Bronchial epithelial cell (primary cell): Measurements from ENCODE around the gene SCN2B. TPM values are rescaled to one million over a fixed set of nuclear protein-coding genes. Genes with fewer than 3 reads are reported as not detected.

Experiments
- DNase-seq: peaks from one replicate; pipeline ENCODE4 v3.0.0-alpha.2; 2010; ENCODE audit warnings: low read depth
- FAIRE-seq: peaks from 2 replicates; lab custom pipeline; 2011; peaks lifted over from hg19 to GRCh38; lab: Jason Lieb, UNC
- H3K27me3 ChIP-seq: 2 replicates; pipeline ENCODE4 v1.5.1; 2011; ENCODE audit warnings: low read length; ENCODE audit not compliant: control insufficient read depth, insufficient read depth
- H3K36me3 ChIP-seq: 2 replicates; pipeline ENCODE4 v1.5.1; 2011; ENCODE audit warnings: low read length; ENCODE audit not compliant: control insufficient read depth, insufficient read depth
- H3K4me3 ChIP-seq: 2 replicates; pipeline ENCODE4 v1.5.1; 2011; ENCODE audit warnings: mild to moderate bottlenecking, low read depth, low read length, control low read depth
- total RNA-seq: library from RNA; depleted of rRNA; stranded (reverse); fragments of >200 nt; gene quantifications from 2 replicates; pipeline ENCODE4 v1.2.1, GENCODE V29; 2014
- TF ChIP-seq, protein P1 (sequence below): IDR thresholded peaks from 2 replicates; pipeline ENCODE4 v1.5.1; 2011; ENCODE audit warnings: mild to moderate bottlenecking, moderate library complexity, low read length, control low read depth, inconsistent platforms; ENCODE audit not compliant: insufficient read depth, severe bottlenecking

Gene SCN2B
- total RNA-seq, 1 donor from 2014 or later = under 0.01 TPM

DNA sequence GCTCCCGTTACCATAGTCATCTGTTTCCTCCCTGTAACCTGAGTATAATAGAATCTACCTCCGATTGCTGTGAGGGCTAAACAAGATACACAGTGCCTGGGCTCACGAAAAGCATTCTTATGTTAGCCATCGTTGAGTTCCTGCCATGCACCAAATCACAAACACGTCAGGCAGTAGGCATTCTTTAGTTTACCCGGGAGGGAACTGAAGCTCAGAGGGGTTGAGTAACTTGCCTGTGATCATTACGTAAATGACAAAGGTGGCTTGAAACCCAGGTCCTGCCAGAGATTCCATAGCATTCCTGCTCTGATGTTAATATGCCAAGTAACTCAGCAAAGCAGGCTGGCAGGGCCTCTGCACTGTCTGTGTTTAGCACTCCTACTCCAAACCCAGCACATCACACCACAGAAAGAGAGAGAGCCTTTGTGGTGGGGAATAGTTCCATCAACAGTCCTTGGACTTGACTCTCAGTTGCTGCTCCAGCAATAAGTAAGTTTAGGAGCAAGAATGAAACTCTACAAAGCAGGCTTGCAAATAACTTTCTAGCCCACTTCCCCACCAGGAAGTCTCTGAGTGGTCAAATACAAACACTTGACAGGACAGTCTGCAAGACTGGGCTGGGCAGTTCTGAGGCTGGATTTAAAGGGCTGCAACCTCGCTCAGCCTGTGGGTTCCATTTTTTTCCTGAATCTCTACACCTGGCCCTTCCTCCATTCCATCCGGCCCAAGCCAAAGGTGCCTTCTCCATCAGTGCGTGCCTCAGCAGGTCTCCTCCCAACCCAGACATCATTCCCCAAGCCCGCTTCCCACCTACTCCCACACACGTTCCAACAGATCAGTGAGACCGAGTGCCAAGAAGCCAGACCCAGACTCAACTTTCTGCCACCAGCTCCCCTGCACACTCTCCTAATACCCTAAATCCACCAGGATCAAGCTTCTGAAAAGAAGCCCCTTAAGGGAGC is 1.1 kb downstream of the SCN2B start:
- DNase-seq (peak; percentile 97), FAIRE-seq (peak; percentile 97)
- TF ChIP-seq, protein P1, sequence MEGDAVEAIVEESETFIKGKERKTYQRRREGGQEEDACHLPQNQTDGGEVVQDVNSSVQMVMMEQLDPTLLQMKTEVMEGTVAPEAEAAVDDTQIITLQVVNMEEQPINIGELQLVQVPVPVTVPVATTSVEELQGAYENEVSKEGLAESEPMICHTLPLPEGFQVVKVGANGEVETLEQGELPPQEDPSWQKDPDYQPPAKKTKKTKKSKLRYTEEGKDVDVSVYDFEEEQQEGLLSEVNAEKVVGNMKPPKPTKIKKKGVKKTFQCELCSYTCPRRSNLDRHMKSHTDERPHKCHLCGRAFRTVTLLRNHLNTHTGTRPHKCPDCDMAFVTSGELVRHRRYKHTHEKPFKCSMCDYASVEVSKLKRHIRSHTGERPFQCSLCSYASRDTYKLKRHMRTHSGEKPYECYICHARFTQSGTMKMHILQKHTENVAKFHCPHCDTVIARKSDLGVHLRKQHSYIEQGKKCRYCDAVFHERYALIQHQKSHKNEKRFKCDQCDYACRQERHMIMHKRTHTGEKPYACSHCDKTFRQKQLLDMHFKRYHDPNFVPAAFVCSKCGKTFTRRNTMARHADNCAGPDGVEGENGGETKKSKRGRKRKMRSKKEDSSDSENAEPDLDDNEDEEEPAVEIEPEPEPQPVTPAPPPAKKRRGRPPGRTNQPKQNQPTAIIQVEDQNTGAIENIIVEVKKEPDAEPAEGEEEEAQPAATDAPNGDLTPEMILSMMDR = no peak
- Histone ChIP-seq H3K36me3 (no peaks in the 10 kb centered on the region), H3K4me3 (no peak overlapping the region), H3K27me3 (no peaks in the 10 kb centered on the region)

DNA sequence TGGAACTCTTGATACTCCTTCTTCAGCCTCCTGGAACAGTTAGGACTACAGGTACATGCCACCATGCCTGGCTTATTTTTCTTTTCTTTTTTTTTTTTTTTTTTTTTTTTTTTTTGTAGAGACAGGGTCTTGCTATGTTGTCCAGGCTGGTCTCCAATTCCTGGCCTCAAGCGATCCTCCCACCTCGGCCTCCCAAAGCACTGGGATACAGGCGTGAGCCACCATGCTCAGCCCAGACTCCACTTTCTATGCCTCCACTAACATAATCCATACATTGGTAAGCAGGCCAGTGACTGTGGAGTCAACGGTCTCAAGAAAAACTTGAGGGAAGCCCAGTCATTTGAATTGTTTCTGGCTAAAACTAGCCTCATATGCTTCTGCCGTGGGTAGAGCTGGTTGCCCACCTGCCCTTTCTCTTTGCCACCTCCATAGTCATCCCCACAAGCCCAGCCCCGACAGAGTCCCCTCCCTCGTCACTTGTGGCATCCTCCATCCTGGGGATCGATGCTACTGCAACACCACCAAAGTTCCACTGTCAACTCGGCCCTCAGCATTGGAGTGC is 2.4 kb downstream of the SCN2B start:
- H3K4me3 ChIP-seq = no peak overlapping the region
- DNase-seq (no peak), FAIRE-seq (no peak)
- no peaks in the 10 kb centered on the region for H3K27me3 ChIP-seq
- H3K36me3 ChIP-seq = no peaks in the 10 kb centered on the region
- TF ChIP-seq, protein P1 = no peak

DNA sequence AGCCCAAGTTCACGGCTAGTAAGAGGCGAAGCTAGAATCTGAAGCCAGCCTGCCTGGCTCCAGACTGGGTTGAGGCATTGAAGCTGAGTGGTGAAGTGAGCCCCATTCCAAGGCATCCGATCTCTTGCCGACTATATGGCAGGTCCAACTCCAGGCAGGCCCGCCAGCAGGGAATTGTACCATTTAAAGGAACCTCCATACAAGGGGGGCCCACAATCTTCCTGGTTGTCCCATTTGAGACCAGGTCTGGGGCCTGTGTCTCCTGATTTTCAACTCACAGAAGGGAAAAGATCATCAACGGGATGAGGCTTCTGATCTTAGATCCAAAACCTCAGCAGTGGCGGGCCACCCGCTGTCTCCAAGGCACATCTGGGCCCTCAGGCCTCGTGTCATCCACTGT is 4.1 kb downstream of the SCN2B start:
- Histone ChIP-seq H3K36me3 (no peaks in the 10 kb centered on the region), H3K27me3 (no peaks in the 10 kb centered on the region), H3K4me3 (no peak overlapping the region)
- no peak for DNase-seq
- TF ChIP-seq, protein P1 = no peak
- no peak for FAIRE-seq

DNA sequence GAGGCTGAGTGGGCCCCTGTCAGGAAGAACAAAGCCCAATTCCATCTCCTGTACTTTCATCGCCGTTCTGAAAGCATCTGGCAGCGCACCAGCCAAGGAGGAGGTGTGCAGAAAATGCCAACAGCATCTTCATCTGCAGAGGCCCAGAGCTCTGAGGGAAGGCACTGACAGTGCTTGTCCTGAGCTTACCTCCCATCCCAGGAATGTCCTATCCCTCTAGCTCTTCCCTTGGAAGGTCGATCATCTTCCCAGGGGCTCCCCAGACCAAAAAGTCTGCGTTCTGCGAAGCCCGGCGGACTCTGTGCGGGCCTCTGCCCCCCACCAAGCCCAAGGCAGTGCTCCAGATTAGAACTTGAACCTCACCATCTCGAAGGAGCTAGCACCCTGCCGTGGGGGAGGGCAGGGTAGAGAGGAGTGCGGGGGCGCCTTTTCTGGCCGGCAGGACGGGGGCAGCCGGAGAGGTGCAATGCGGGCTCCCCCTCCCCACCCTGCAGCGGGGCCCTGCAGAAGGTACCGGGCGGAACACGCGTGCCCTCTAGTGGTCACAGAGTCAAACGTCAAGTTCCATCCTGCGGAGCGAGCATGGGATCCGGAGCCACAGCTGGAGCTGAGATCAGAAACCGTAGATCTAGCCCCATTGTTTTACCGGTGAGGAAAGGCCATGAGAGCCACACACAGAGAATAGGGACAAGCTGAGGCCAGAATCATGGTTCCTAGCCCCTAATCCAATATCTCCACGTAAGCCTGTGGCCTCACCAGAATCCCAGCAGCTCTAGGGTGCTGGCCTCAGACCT is 5.0 kb downstream of the SCN2B start:
- Histone ChIP-seq H3K36me3 (no peaks in the 10 kb centered on the region), H3K27me3 (no peaks in the 10 kb centered on the region), H3K4me3 (no peak overlapping the region)
- TF ChIP-seq, protein P1 = peak; percentile 93
- peak; percentile 42 for DNase-seq
- no peak for FAIRE-seq

DNA sequence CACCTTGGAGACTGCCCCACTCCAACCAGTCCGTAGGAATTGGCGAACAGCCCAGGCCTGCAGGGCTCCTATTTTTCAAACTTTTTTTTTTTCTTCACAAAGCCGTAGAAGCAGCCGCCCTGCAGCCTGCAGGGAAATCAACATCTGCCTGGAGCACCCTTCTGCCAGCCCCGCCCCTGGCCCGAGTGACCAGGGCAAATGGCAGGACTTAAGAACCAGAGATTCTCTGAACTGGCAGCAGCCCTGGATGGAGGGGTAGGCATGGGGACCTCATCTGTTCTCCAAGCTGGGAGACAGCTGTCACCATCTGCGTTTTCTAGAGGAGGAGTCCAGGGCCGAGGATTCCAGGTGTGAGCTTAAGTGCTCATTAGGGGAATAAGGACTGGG is 5.6 kb downstream of the SCN2B start:
- no peak overlapping the region for H3K4me3 ChIP-seq
- FAIRE-seq = no peak
- TF ChIP-seq, protein P1 = no peak

More for the DNA sequence above, 5.6 kb downstream of the SCN2B start:
- no peak for DNase-seq
- Histone ChIP-seq H3K27me3 (no peaks in the 10 kb centered on the region), H3K36me3 (no peaks in the 10 kb centered on the region)
